ENCODE measurements around the gene GALNT17.

GALNT17 gene

DNA sequence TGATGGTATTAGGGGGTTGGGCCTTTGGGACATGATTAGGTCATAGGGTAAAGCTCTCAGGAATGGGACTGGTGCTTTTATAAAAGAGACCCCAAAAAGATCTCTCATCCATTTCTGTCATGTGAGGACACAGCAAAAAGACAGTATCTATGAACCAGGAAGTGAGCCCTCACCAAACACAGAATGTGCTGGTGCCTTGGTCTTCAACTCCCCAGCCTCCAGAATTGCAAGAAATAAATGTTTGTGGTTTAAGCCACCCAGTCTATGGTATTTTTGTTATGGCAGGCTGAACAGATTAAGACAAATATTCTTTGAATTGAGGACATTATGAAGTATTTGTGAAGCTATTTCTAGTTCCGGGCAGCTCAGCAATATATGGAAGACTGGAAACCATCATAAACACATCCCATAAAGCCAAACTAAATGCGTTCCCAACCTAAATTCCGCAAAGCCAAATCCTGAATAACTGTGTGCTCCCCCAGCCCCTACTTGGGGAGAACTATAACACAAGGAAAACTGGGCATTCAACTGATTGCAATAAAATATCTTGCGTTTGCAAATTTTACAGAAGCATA is 153.7 kb downstream of the GALNT17 start:
- no peak for DNase-seq (ENCODE audit: low spot score)

DNA sequence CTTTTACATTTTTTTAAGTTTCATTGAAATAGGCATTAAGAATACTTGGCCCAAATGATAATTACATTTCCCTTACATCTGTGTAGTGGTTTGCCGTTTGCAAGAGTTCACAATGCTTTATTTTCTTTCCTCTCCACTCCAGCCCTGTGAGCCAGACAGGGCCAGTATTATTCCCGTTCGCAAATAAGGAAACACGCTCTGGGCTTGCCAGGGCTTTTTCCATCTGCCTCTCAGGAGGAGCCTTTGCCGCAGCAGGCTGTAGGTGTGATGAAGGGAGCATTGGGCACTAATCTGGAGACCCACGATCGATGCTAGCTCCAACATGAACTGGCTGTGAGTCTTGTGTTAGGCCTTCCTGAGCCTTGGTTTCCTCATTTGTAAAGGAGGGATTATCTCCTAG is 154.4 kb downstream of the GALNT17 start:
- no peak for DNase-seq (ENCODE audit: low spot score)

DNA sequence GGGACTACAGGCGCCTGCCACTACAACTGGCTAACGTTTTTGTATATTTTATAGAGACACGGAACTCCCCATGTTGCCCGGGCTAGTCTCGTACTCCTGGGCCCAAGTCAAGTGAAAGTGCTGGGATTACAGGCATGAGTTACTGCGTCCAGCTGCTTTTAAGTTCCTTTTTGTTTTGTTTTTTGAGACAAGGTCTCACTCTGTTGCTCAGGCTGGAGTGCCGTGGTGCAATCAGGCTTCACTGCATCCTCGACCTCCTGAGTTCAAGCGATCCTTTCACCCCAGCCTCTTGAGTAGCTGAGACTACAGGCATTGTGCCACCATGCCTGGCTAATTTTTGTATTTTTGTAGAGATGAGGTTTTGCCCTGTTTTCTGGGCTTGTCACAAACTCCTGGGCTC is 155.0 kb downstream of the GALNT17 start:
- DNase-seq (ENCODE audit: low spot score): no peak

DNA sequence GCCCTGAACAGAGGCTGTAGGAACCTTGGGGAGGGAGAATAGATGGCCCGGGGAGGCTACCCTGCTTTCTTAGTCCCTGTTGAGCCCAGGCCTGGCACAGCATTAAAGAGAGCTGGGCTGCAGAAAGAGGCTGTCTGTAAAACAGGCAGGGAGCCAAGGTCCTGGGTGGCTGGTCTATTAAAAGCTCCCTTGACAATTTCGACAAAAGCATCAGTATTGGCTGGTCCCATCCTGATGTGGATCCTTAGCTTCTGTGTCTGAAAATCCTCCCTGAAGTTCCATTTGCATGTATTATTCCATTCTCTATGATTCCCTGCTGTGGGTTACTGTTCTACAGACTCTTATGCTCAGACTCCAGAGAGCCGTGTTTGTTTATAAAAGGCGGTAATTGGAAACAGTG is 158.5 kb downstream of the GALNT17 start:
- DNase-seq (ENCODE audit: low spot score): no peak

DNA sequence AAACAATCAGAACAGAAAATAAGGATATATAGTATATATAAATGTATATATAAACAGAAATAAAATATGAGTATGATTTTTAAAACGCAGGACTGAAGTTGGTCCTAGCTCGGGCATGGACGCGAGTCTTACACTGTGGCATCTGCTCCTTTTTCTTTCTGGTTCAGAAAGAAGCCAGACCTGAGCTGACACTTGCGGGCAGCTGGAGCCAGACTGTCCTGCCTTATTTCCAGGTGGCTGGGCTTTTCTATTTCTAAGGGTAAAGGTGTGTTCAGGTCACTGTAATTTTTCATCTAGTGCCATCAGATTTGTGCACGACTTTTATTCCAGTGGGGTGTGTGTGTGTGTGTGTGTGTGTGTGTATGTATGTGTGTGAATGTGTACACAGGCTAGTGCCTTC is 166.4 kb downstream of the GALNT17 start:
- DNase-seq (ENCODE audit: low spot score): no peak

DNA sequence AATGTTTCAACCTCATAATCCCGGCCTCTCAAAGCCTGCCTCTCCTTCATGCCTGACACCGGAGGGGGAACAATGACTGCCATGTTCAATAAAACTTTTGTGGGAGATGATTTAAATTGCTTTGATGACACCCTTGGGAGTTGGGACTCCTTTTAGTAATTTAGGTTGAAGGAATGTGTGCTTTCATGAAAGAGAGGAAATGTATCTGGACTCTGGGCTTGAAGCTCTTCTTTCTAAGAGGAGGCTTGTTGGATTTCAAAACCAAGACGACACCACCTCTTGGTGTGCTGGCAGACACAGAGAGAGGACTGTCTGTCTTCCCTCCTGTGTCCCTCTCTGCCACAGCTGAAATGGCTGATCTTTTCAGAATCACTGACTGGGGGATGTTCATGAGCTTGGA is 168.1 kb downstream of the GALNT17 start:
- DNase-seq (ENCODE audit: low spot score): no peak

DNA sequence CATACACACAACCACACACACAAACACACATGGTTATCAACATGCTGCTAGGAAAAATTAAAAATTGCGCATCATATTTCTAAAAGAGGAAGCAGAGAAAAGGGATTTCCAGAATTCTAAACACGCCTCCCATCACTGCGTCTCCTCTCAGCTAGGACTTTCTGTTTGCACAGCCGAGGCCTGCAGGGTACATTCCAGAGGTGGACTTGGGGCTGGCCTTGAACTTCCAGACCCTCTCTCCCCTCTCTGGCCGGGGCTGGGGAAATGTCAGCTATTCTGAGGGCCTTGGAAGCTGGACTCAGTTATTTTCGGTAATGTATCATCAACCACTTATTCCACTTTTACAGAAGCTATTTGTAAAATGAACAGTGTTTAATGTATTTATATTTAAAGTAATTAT is 168.7 kb downstream of the GALNT17 start:
- DNase-seq (ENCODE audit: low spot score): no peak

DNA sequence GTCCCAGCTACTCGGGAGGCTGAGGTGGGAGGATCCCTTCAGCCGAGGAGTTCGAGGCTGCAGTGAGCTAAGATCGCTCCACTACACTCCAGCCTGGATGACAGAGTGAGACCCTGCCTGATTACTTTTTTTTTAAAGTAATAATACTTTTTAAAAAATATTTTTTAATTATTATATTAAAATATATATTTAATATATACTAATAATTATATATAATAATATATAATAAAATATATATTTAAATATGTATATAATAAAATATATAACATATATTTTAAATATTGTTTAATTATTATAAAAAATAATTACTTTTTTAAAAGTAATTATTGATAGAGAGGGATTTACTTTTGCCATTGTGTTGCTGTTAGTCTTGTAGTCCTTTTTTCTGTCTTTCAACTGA is 169.2 kb downstream of the GALNT17 start:
- DNase-seq (ENCODE audit: low spot score): no peak

DNA sequence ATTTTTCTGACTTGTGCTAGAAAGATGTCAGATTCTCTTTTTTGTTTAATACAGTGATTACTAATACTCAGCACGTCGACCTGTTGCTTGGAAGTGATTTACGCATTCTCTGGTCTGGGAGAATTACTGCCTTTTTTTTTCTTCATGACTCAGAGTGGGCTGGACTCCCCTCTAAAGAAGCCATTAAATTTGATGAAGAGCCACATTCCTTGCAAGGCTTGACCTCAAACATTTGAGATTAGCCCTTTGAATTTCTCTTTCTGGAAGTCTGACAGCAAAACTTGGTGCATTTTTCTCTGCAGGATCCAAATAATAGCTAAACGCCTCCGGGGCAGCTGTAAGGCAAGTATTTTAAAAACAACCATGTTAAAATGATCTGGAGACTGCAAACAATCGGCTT is 171.6 kb downstream of the GALNT17 start:
- DNase-seq (ENCODE audit: low spot score): no peak

DNA sequence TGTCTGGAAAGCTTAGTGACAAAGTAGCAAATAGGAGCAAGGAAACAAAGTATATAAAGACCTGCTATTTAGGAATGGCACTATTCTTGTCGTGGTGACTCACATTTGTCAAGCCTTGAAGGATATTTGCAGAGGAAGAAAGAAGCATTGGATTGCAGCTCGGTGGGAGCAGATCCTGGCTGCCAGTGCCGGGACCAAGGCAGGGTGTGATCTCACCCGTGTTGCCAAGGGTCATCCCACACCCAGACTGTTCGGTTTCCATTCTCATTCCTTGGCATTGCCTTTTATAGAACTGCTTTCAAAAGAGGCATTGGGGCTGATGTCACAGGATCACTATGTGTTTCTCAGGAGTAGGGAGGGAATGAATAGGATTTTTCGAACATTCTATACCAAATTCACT is 176.2 kb downstream of the GALNT17 start:
- DNase-seq (ENCODE audit: low spot score): no peak

DNA sequence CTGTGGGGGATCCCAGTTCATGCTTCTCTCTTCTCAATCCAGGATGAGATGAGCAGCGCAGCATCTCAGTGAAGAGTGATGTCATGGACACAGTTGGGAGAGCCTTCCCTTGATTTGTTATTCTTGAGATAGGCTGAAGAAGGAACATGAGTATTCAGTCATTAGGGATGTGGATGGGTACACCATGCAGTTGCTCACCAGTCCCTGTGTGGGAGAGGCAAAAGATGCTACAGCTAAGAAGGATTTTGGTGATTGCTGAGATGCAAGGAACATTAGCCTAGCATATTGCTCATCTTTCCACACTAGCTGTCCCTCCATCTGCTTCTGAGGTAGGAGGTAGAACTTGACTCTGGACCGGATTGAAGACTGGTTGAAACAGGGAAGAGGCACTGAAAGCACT is 179.6 kb downstream of the GALNT17 start:
- no peak for DNase-seq (ENCODE audit: low spot score)

DNA sequence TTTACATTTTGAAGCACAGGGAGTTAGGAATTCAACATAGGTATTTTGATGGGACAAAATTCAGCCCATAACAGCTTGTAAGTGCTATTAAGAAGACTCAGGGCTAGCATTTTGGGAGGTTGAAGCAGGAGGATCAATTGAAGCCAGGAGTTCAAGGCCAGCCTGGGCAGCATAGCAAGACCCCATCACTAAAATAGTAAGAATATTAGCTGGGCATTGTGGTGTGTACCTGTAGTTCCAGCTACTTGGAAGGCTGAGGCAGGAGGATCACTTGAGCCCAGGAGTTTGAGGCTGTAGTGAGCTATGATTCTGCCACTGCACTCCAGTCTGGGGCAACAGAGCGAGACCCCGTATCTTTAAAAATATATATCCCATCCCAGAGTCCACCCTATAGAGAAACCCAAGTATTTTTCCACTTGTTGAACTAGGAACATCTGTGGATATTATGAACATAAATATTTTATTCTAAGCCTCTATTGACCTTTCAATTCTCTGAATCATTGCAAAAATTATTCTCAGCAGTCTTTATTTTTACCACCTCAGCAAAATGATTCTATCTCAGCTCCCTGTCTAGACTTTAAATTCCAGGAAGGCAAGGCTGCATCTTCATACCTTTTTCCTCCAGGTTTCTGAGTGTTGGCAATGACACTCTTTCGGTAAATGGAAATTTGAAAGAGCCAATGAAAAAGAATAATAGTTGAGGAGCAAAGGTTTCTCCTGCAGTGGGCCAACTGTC is 181.0 kb downstream of the GALNT17 start:
- DNase-seq (ENCODE audit: low spot score): no peak

DNA sequence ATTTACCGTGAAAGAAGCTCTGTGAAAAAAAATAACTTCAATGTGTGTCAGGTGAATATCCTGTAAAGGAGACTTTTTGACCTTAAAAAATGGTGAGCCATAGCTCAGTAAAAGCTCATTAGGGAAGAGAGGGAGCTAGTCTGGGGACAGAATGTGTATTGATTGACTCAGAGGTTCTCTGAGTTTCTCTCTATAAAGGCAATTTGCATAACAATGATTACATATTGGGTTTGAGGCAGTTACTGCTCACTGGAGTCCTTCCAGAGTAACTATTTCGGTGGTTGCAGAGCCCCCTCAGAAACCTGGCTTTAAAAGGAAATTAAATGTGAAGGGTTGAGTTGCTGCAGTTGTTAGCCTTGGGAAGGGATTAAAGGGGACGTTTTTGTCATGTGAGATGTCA is 181.6 kb downstream of the GALNT17 start:
- DNase-seq (ENCODE audit: low spot score): no peak

DNA sequence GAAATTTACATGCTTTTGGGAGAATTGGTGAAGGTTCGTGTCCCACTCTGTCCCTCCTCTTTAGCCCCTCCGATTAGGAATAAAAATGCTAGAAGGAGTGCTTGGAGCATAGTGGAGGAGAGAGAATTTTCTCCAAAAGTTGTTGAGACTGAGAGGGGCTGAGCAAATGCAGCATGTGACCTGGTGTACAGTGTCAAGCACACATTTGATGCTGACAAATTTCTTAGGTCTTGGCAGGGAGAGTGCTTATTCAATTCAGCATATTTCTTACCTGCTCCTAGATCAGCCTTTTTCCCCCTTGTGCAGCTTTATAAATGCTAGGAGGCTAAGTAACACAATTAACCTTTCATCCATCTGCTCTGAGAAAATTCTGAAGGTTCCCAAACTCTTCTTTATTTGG is 189.0 kb downstream of the GALNT17 start:
- no peak for DNase-seq (ENCODE audit: low spot score)

DNA sequence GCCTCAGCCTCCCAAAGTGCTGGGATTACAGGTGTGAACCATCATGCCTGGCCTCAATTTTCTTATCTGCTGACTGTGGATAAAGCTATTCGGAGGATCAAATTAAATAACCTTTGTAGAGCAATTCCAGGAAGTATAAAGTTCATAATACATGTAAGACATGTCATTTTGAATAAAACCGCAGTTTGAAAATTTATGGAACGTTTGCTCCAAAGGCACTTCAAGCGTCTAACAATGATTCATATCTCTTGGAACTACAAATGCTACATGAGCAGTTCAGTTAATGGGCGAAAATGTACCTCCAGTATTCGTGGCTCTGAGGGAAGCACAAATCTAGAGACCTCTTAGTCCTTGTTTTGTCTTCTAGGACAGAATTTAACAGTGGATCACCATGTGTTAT is 190.3 kb downstream of the GALNT17 start:
- no peak for DNase-seq (ENCODE audit: low spot score)

DNA sequence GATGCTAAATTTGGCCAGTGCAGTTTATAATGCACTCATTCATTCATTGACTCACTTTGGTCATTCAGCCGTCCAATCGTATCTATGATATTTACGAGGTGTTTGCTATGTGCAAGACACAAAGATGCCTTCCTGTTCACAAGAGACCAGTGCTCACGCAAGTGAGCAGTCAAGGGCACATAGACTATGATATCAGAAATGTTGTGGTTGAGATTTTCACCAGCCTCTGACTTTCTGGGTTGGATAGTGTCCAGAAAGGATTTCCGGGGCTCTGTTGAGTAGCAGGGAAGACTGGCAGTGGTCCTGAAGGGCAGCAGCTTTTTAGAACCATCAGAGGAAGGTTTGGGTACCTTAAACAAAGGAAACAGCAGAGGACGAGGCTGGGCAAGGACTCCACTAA is 191.8 kb downstream of the GALNT17 start:
- no peak for DNase-seq (ENCODE audit: low spot score)

DNA sequence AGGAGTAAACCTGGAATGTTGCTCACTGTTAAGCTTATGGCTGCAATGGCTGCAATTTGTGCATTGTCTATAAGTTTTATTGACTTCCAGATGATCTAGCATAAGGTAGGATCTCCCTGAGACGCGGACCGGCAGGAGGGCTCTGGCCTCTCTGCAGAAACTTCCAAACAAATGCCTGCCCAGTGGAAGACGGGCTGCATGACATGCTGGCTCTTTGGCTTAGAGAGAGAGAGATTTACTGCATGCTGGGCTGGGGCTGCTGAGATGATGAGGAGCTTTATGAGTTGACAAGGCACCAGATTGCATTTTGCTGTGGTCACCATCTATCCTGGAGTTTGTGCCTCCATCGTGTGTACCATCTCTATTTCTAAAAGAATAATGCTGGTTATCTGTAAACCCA is 193.2 kb downstream of the GALNT17 start:
- no peak for DNase-seq (ENCODE audit: low spot score)

DNA sequence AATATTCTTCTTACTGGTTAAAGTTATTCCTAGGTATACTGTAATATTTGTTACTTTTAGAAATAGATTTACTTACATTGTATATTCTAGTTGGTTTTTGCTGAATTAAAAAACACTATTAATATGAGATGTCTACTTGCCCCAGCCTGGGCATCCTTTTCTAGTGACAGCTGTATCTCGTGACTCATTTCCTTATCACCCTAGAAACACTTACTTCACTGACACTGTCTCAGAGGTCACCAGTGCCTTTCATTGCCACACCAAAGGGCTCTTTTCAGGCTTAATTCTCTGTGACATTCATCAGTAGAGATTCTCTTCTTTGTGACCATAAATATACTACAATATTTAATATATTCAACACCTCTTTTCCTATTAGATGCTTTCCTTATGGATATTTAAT is 194.7 kb downstream of the GALNT17 start:
- no peak for DNase-seq (ENCODE audit: low spot score)

DNA sequence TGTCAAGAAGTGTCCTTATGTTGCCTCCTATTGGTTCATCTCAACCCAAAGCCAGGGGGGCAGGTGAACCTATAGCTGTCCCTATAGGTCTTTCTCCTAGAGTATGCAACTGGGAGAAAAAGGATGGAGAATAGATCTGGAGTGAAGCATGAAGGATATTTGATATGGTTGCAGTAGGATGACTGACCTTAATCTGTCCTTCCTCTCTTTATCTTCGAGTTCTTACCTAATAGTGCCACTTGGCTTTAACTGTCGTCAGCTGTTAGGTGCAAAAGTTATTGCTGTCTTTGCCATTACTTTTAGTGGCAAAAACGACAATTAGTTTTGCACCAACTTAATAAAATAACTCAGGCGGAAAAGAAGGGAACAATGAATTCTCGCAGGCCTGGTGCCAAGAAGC is 196.0 kb downstream of the GALNT17 start:
- DNase-seq (ENCODE audit: low spot score): no peak

DNA sequence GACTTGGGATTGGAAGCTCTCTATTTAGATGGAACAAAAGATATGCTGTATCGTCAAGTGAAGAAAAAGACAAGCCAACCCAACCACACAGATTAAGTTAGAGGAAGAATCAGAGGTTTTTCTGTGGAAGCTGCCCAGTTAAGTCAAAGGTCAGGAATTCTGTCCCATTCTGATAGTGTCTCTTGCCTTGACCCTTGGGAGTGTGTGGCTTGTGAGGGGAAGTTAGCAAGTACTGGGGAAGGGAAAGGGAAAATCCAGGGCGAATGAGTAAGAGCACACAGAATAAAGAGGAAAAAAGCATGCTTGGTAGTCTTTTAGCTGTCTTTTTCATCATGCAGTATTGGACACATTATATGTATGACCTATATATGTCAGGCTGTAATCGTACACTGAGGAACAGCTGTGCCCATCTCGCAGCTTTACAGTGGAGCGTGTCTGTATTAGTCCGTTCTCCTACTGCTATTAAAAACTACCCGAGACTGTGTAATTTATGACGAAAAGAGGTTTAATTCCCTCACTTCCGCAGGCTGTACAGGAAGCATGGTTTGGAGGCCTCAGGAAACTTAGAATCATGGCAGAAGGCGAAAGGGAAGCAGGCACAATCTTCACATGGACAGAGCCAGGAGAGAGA is 197.2 kb downstream of the GALNT17 start:
- DNase-seq (ENCODE audit: low spot score): no peak

DNA sequence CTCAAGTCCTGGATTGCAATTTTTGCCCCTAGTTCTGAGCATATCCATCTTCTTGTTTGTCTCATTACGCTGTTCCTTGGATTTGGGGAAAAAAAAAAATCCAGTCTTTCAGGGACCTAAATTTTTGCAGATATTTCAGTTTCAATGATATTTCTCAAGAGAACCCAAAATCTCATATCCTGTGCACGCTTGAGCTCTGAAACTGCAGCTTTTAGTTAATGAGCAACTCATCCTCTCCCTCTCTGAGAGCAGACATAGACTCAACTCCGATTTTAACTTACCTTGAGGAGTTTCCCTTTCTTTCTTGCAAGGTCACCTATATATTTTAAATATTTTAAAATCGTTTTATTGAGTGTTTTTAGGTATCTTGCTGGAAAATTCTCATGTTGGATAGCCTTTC is 200.3 kb downstream of the GALNT17 start:
- DNase-seq (ENCODE audit: low spot score): no peak

DNA sequence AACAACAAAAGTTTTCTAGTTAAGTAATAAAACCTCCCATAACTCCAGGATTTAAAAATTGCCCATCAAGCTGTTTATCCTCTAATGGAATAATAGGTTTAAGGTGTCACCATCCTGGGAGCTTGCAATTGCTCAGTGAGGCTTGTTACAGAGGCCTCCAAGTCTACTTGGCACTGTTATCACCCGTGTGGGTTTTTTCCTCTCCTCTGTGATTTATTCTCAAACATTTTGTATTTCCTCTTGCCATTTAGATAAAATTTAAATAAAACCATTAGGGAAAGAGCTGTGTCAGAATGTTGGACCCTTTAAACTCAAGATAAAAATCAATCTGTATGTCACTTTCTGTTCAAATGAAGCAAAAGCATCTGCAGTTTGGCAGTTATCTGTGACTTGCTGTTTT is 202.6 kb downstream of the GALNT17 start:
- DNase-seq (ENCODE audit: low spot score): no peak

DNA sequence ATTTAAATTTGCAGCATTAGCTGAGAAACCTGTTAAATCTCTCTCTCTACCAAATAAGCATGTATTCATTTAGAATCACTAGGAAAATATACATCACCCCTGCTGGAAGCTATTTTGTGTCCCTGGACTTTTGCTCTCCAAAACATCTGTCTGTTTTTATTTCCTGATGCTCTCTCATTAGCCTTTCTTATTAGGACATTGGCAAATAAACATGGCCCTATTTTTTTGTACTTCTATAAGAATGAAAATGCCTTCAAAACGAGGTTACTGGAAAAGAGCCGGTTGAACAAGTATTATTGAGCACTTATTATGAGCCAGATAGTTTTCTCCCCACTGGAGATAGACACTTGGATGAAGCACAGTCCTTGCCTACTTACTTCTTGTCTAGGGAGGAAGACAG is 206.9 kb downstream of the GALNT17 start:
- no peak for DNase-seq (ENCODE audit: low spot score)

DNA sequence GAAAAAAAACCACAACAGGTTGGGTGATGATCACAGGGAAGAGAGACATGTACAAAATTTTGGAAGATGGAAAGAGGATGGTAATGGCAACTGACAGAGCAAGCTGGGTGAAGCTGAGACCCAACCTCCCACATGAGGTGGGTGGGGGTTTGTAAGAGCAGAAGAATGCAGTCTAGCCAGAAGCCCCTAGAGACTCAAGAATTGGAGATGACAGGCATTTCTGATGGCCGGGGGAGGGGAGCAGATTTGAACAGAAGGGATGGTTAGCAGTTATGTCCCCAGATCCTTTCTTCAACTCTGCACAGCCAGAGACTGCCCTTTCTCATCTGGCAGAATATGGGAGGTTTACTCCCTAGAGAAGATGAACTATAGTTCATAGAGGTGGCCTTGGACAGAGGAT is 208.0 kb downstream of the GALNT17 start:
- DNase-seq (ENCODE audit: low spot score): no peak
